Stomach (tissue), 4 donors: ENCODE data around the gene ACMSD.

Experiments
- CTCF ChIP-seq, 7 experiments: fragments of 450-650 bp in 4 of 7; fragments of 200-600 bp in 3 of 7; sonication (generic) in 3 of 7; IDR thresholded peaks; one replicate each; pipeline ENCODE4 v1.5.1; 2016 to 2019; ENCODE audit warnings: antibody characterized with exemption in 7 of 7, control low read depth in 2 of 7, mild to moderate bottlenecking in 1 of 7
- POLR2A ChIP-seq, 4 donors: fragments of 450-650 bp; IDR thresholded peaks; one replicate each; pipeline ENCODE4 v1.6.1; 2016; ENCODE audit warnings: antibody characterized with exemption in 4 of 4, control low read depth in 2 of 4, mild to moderate bottlenecking in 1 of 4, moderate library complexity in 1 of 4

- TF ChIP-seq CTCF (IDR thresholded peaks at IDR 0.05) (no peak), POLR2A (IDR thresholded peaks at IDR 0.05) (no peak)
Measured at GRCh38 chr2:134838143-134838620, at the start of gene ACMSD.
